CMK (cell line): Measurements from ENCODE around the gene CDS1.
"Not testable (repeated sequence)": the region's sequence is repeated elsewhere in the genome, so short reads cannot be mapped to it uniquely, and the experiment has no call there.

ENCODE experiments used
- DNase-seq: peaks from one replicate; pipeline ENCODE4 v3.0.0-alpha.2; 2010; ENCODE audit warnings: low read depth

CDS1 gene

DNA sequence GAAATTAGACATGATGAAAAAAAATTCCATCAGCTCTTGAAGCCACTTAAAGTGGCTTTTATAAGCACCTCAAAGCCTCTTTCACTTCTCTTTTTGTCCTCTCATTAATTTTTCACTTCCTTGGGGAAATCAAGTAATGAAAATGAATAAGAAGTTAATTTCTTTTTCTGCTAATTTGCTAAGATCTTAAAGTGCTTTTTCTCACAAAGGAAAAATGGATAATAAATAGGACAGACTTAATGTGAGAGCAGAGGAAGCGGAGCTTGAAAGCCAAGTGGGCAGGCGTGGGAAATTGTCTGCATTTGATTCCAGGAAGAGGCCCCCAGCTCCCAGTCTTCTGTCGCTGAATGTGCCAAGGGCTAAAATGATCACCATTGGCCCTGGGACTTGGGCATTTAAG lies 28.6 kb downstream of the CDS1 start:
- no peak for DNase-seq

DNA sequence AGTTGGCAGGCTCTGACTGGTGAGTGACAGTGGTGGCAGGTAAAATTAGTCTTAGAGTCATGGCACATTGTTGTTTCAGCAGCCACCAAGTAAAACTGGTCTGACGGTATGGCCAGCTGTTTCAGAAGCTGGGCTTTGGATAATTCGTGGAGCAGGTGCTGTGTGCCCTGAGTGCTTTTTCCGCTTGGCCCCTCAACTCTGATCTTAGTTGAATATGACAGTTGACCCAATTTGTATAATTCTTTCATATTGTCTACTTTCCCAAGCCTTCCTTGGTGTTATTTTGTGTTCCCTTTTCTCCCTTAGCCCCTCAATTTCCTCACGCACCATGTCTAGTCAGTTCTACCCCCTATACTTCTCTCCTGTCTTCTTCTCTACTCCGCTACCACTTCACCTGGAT lies 32.0 kb downstream of the CDS1 start:
- DNase-seq, result no peak

DNA sequence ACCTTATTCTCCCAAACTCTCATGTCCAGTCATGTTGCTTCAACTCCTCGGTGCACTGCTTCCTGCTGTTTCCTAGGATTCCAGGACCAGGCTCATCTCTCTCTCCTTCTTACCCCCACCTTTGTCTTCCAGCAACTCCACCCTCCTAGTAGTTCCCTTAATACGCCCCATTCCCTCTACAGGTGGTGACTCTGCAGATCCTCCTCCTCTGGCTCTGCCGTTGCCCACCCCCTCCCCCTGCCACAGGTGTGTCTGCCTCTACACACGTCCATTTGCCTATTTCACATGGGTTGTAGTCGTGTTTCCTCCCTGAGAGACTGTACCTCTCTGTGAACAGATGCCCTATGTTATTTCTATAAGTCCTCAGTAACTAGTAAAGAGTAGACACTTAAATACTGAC lies 32.4 kb downstream of the CDS1 start:
- no peak for DNase-seq

DNA sequence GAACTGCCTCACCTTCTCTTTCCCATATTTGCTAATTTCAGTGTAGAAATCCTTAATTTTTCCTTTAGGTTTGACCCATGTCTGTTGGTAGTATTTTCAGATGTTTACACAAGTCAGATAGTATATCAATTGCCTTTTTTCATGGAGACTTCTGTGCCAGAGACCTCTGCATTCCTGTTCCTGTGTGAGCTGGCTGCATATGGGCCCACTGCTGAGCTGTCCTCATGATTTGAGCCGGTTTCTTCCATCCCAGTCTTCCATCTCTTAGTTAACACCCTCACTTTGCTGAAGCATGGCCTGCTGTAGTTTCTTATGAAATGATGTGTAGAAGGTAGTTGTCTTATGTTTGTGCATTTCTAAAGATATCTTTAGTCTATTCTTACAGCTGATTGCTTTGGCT lies 40.0 kb downstream of the CDS1 start:
- DNase-seq, result no peak

DNA sequence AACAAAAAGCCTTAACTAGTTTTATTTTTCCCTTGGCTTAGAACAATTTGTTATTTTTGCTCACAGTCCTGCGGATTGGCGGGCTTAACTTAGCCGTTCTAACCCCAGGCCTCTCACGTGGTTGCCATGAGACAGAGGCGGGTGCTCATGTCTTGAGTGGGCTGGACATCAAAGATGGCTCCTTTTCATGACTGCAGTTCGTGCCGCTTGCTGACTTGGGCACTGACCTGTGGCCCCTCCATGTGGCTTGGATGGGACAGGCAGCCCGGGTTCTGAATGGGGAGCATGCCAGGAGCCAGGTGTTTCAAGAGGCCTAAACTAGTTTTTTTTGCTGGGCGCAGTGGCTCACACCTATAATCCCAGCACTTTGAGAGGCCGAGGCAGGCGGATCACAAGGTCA lies 40.7 kb downstream of the CDS1 start:
- DNase-seq, result no peak

DNA sequence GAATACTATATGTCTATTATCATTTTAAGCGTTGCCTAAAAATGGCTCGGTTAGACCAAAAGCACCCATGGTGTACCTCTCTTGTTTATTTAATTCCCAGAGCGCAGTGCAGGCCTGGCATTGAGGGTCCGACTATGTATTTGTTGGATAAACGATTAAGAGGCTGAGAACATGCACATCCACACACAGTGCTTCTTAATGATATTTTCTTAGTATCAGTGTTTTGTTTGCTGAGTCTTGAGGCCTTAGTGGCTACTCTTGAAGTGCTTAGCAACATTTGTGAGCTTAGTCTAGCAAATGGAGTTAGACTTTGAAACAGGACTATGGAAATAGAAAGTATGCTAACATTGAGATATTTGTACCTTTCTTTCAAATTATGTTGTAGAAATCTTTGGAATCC lies 43.7 kb downstream of the CDS1 start:
- DNase-seq, result no peak

DNA sequence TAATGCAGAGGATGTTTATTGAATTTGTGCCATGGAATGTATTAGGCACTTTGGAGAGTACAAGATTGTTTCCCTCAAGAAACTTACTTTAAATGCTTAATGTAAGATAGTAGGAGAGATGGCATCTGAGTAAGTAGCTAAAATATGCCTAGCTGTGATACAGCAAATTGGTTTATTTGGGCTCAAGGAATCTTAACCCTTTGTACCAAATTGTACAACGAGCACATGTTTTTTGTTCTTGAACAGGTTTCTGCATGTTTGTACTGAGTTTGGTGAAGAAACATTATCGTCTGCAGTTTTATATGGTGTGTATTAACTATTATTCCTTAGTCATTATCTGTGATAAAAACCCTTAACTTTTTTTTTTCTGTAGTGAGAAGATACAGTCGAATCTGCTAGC lies 48.6 kb downstream of the CDS1 start:
- DNase-seq, result no peak

DNA sequence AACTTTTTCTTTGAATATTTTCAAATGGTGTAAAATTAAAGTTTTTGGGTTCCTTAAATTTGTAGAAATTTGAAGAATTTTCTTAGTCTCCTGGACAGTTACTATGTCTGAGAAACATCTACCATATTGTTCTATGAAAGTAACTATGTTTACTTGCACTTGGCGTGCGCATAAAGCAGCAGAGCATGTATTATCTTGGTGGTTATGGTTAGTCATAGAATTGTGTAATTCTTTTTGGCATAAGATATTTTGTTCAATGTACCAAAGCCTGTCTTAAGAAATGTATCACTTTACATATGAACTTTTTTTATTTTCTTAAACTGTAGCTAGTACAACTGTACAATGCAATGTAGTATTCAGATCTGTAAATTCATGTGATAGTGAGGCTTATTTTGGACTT lies 49.2 kb downstream of the CDS1 start:
- no peak for DNase-seq

DNA sequence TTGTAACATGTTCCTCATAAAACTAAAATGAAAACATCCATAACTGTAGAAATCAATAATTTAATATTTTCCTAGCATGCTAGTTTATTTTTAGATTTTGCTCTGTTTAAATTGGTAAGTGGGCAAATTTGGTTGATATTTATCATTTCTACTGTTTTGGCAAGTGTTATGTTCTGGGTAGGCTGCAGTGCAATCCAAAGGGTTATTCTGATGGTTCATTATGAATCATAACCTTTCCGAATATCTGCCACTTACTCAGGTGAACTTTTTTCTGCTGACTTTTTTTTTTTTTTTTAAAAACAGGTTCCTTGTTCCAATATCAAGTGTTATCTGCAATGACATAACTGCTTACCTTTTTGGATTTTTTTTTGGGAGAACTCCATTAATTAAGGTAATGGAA lies 52.0 kb downstream of the CDS1 start:
- DNase-seq, result no peak

DNA sequence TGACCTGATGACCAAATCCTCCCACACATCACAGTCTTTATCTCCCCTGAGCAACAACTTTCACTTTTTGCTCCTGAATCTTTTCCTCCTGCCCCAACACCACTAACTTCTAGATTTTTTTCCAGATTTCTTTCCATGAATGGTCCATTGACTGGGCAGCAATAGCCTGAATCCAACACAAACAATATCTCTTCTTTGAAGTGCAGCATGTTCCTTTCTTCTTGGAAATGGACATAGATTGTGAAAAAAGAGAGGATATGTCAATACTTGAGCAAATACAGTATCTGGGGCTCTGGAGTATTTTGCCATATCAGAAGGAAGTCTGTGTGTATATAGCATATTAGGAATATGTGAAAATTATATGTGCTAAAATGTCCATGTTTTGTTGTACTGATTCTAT lies 55.2 kb downstream of the CDS1 start:
- no peak for DNase-seq

DNA sequence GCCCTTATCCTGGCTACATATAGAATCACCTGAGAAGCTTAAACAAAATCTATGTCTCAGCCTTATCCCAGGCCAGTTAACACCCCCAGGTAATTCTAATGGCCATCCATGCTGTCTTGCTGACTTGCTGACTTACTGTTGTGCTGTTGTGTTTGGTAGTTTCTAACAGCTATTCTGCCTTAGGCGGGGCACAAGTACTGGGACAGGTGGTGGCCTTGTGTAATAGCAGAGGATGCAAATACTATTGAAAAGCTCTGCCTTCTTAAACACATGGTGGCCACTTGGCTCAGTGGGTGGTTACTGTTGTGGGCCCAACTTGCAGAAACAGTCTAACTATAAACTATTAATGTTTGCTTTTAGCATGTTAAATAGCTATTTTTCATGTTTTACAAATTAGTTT lies 56.2 kb downstream of the CDS1 start:
- DNase-seq, result no peak

DNA sequence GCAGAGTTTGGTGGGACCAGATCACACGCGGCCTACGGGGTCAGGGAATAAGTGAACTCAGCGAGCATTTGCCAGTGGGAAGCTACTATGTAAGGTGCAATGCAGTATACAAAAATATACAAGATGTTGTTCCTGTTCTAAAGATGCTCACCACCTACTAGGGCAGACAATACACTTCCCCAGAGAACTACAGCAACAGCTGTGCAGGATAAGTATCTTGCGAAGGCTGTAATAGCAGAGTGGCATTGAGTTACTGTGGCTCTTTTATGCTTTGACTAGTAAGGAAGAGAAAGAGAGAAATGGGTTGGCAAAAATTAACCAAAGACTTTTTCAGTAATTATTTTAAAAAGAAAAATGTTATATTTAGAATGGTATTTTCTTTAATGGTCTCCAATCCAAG lies 61.2 kb downstream of the CDS1 start:
- DNase-seq, result no peak

DNA sequence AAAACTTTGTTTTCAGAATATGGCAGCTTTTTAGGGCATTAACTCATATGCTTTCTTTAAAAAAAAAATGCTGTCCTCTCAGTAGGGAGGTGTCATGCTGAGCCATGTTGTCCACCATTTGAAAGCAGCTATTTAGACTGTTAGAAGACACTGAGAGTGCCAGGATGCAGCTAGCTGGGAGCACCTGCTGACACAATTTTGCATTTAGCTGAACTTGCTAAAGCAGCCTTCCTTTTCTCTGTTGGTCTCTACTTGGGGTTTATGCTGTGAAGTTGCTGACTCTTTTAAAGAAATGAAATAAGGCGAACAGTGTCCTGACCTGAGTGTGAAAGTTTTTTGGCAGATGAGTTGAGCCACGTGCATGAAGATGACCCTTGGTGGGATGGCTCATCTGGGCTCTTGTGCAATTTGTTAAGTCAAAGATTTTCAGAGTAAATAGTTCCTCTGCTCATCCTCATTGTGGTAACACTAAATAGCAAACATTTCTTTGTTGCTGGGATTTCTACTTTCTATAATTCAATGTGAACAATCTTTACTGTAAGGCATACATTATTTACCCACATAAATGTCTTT lies 64.5 kb downstream of the CDS1 start:
- DNase-seq, result no peak

DNA sequence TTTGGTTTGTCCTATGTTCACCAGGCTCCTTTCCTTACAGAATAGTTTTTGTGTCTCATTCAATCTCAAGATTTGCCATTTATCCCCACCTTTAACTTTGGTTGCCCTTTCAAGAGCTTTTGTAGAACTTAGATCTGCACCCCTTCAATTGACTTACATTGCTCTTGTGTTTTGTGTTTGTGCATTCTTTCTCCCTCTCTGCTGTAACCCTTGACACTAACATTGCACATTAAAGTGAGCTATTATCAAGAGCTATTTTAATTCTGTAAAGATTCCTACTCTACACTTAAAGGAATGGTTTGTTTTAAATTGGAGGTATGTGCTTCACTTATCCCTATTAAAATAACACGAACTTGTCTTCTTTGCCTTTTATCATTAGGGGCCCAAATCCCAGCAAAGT lies 65.3 kb downstream of the CDS1 start:
- no peak for DNase-seq

DNA sequence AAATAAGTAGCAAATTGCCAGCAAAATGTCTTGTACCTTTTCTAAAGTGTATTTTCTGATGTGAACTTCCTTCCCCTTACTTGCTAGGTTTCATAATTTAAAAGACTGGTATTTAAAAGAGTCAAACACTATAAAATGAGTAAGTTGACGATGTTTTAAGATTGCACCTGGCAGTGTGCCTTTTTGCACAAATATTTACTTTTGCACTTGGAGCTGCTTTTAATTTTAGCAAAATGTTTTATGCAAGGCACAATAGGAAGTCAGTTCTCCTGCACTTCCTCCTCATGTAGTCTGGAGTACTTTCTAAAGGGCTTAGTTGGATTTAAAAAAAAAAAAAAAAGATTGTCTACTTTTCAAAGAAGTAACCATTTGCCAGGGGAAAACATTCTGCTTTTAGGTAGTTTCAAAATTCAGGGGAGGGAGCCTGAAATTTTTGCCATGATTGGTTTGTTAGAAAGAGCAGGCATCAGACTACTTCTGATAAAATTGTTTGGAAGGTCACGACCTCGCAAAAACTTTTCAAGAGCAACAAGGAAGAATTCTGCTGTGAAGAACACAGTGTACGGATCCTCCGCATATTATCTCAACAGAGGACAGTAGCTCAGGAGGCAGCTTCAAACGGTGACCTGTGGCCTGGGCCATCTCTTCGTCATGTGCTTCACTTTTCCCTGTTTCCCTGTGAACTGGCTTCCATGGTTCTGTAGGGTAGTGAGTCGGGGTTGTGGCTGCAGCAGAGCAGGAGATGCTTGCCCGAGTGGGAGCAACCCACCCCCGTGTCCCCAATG lies 66.1 kb downstream of the CDS1 start:
- DNase-seq, result no peak

DNA sequence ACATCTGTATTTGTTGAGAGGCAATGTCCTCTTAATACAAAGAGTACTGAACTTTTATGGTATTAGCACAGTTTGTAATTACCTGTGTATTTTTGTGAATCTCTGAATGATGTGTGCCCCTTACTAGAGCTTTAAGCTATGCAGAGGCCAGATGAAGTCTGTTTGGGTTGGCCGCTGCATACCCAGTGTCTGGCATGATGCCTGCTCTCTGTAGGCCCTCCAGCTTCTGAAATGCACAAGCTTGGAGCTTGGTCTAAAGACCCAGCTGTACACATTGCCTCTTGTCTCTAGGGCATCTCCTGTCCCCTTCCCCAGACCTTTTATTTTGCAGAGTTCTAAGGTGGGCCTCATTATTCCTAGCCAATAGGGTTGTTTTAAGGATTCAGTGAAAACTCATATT lies 68.6 kb downstream of the CDS1 start:
- no peak for DNase-seq

DNA sequence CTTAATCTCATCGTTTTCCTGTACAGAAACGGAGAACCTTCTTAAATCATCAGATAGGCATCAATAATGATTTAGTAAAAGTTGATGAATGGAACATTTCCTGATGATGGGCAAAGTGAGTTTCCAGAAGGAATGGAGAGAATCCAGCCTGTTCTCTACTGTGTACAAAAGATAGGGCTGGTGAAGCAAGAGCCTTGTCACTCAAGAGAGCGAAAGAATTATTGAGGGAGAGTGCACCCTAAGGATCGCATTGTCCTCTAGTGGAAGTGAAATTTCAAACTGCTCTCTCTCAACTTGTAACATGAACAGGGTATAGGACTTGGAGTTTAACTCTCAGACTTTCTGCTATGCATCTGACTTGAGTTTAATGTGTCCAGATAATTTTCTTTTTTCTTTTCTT lies 69.6 kb downstream of the CDS1 start:
- no peak for DNase-seq

DNA sequence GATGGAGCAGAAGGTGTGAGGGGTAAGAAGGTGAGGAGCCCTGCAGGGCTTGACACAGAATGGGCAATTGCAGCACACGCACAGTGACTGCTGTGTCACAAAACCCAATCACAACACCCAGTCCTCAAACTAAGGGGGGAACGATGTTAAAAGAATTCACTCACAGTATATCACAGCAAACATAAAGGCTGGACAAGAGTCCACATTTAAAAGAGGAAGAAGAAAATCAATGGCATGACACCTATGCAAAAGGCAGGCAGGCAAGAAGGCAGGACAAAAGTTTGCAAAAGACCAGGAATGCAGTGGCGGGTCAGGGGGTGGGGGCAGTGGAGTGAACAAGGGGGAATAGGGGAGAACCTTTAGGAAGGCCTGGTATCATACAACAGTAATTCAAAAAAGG lies 77.7 kb downstream of the CDS1 start:
- no peak for DNase-seq

DNA sequence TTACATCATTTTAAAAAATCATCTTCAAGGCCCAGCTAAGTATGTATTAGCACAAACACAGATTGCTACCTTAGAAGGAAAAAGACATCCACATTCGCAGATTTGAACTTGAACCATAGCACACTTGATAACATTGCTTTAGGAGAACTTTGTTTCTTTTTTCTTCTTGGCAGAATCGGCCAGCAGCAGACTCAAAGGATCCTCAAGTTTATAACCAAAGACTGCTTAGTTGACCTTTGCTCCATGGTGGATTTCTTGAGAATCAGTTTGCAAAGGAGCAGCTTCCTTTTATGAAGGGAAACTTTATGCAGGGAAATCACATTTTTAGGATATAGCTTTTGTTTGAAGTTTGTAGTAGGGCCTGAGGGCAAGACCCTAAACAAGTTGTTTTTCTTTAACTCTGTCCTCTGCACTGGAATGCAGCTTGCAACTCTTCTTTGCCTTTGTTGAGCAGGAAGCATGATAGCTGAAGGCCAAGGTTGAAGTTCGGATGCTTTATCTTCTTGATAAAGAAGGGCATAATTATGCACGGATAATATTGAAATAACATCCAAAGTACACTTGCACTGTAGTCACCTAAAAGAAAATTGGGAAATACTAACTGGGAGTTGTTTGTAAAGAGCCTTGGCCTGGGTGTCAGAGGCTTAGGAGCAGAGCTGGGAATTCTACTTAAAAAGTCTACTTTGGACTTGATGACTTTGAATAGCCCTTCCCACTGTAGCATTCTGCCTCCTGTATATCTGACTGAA lies 78.4 kb downstream of the CDS1 start:
- DNase-seq, result no peak

DNA sequence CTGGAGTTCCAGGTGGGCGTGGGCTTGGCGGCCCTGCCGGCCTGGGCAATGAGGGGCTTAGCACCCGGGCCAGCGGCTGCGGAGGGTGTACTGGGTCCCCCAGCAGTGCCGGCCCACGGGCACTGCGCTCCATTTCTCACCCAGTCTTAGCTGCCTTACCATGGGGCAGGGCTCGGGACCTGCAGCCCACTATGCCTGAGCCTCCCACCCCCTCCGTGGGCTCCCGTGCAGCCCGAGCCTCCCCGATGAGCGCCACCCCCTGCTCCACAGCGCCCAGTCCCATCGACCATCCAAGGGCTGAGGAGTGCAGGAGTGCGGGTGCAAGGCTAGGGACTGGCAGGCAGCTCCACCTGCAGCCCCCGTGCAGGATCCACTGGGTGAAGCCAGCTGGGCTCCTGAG lies 81.8 kb downstream of the CDS1 start:
- DNase-seq, result not testable (repeated sequence)

DNA sequence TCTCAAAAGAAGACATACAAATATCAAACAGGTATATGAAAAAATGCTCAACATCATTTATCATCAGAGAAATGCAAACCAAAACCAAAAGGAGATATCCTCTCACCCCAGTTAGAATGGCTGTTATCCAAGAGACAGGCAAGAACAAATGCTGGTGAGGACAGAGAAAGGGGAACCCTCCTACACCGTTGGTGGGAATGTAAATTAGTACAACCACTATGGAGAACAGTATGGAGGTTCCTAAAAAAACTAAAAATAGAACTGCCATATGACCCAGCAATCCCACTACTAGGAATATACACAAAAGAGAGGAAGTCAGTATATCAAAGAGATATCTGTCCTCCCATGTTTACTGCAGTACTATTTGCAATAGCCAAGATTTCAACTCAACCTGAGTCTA lies 83.5 kb downstream of the CDS1 start:
- no peak for DNase-seq

DNA sequence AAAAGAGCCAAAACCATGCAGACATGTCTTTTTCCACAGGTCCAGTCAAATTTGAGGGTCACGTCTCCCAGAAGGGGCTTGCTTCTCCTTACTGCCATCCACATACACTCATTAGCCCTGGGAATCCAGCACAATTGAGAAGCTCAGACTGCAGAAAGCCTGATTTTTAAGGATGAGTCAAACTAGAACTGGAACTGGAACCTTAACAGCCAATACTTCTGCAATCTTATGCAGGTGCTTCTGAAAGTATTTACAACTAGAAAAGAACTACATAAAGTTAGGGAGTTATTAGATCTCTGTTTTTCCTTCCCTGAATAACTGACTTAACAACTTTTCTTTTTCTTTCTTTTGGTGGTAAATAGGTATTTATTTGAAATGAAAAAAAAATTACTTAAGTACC lies 86.3 kb downstream of the CDS1 start:
- DNase-seq, result no peak

DNA sequence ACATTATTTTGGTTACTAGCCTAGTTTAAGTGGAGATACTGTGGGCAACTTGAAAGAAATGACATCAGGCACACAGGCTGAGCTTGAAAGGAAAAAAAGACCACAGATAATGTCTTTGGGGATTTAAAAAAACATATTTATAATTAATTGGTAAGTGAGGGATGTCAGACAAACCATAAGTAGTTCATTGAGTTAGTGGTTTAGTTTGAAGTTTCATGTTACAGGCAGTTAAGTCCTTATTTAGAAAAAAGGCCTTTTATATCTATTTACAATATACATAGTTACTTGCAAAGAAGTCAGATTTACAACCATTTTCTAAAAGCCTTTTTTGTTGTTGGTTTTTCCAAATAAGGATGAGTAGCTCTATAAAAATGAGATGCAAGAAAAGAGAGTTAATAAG lies 89.2 kb downstream of the CDS1 start:
- no peak for DNase-seq
